ENCODE data around the gene AREL1.

The AREL1 gene

DNA sequence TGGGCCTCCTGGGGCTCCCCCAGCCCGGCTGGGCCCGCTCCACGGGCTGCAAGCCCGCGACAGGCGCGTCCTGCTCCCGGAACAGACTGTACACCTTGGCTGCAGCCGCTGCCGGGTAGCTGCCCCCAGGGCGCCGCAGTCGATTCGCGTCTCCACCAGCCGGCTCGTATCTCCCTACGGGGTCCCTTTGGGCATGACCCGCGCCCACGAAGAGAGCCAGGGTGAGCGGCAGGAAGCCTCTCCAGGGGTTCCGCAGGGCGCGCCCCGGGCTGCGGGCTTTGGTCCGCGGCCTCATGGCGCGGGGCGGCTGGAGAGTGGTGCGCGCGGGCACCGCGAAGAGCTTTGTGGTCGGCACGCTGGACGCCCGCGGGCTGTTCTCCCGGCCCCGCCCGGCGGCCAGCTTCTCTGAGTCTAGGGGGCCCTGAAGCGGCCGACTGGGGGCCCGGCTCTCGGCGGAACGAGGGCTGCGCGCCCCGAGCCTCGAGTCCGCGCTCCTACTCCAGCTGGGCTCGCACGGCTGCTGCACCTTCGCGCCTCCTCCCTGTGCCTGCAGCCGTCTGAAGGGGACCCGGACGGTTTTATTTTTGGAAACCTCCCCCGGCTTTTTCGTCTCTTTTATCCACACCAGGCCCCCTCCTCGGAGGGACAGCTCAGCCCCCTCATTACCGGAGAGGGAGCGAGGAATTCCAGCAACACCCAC, 101.1 kb downstream of the AREL1 start, which contains the start of gene LTBP2:
TSS of gene LTBP2 (minus strand) at position 588 of the 700 bp plus-strand sequence. CDS start at position 295, 293 bp downstream.
- Histone ChIP-seq H3K27ac (ENCODE audit: low read depth, low read length) (no peak within 1 kb of the TSS), H3K9me2 (replicated peaks; ENCODE audit: control insufficient read depth, low read length) (no peaks in the 10 kb centered on the region), H3K79me2 (ENCODE audit: control insufficient read depth, low read length) (no peaks in the 10 kb centered on the region), H3K4me3 (ENCODE audit: low read length) (peak within 1 kb of the TSS; percentile 73), H3K27me3 (ENCODE audit: control insufficient read depth, low read length) (peaks cover 6% of the 10 kb centered on the region; the same call in 1 of the 2 replicates), H3K36me3 (ENCODE audit: control insufficient read depth, low read length) (no peaks in the 10 kb centered on the region), H3K4me1 (ENCODE audit: control insufficient read depth, low read length) (peaks cover 31% of the 10 kb centered on the region), H4K20me1 (ENCODE audit: control insufficient read depth, insufficient read depth, low read depth, low read length) (0 out of 2 replicates have a peak, but pooled peaks cover 2% of the 10 kb centered on the region), H3K4me2 (ENCODE audit: low read length) (peak within 1 kb of the TSS; percentile 87), H3K9me3 (ENCODE audit: control insufficient read depth, insufficient read depth, low read length) (no peaks in the 10 kb centered on the region), H3F3A (ENCODE audit: control insufficient read depth, insufficient read depth) (0 out of 2 replicates have a peak, but pooled peaks cover 9% of the 10 kb centered on the region)
- no peak for TF ChIP-seq EZH2phosphoT487 (IDR thresholded peaks at IDR 0.05; ENCODE audit: borderline replicate concordance, low read length)
- TF ChIP-seq, protein P1, sequence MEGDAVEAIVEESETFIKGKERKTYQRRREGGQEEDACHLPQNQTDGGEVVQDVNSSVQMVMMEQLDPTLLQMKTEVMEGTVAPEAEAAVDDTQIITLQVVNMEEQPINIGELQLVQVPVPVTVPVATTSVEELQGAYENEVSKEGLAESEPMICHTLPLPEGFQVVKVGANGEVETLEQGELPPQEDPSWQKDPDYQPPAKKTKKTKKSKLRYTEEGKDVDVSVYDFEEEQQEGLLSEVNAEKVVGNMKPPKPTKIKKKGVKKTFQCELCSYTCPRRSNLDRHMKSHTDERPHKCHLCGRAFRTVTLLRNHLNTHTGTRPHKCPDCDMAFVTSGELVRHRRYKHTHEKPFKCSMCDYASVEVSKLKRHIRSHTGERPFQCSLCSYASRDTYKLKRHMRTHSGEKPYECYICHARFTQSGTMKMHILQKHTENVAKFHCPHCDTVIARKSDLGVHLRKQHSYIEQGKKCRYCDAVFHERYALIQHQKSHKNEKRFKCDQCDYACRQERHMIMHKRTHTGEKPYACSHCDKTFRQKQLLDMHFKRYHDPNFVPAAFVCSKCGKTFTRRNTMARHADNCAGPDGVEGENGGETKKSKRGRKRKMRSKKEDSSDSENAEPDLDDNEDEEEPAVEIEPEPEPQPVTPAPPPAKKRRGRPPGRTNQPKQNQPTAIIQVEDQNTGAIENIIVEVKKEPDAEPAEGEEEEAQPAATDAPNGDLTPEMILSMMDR (IDR thresholded peaks at IDR 0.05; ENCODE audit: low read depth, low read length, poor library complexity, severe bottlenecking) = no peak
